ENCODE measurements around the gene SNAP29. TPM values are rescaled to one million over a fixed set of nuclear protein-coding genes. Genes with fewer than 3 reads are reported as not detected.

The SNAP29 gene
- total RNA-seq, 4 donors from 2014 or later = 22.1 to 41.1 (median 28.7) TPM

DNA sequence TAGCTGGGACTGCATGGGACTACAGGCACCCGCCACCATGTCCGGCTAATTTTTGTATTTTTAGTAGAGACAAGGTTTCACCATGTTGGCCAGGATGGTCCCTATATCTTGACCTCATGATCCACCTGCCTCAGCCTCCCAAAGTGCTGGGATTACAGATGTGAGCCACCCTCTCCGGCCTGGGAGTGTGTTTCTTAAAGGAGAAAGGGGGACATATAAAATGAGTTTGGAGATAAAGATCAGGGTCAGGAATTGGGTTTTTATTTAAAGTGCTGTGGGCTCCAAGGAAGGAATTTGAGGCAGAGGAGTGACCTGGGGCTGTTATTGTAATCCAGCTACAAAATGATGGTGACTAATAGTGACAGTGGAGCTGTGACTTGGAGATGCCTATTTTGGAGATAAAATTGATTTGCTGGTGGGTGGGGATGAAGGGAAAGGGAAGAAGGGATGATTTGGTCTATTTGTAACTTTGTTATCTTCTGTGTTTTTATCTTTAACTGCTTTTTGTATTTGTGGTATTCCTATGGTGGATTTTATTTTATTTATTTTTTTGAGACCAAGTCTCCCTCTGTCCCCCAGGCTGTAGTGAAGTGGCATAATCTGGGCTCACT, 63.4 kb downstream of the SNAP29 start:
- in situ Hi-C loops (cut with MboI; ENCODE audit: low sequenced_read_pairs in 4 of 4) = no loop called here
- Histone ChIP-seq H3K4me1 (peaks cover 29 to 51% of the 10 kb centered on the region in 2 donors), H3K27me3 (no peaks in the 10 kb centered on the region), H3K9me3 (no peaks in the 10 kb centered on the region), H3K27ac (no peak overlapping the region), H3K4me3 (no peak overlapping the region), H3K36me3 (no peaks in the 10 kb centered on the region)
- DNase-seq (no peak), ATAC-seq (no peak)
- TF ChIP-seq, protein P1, sequence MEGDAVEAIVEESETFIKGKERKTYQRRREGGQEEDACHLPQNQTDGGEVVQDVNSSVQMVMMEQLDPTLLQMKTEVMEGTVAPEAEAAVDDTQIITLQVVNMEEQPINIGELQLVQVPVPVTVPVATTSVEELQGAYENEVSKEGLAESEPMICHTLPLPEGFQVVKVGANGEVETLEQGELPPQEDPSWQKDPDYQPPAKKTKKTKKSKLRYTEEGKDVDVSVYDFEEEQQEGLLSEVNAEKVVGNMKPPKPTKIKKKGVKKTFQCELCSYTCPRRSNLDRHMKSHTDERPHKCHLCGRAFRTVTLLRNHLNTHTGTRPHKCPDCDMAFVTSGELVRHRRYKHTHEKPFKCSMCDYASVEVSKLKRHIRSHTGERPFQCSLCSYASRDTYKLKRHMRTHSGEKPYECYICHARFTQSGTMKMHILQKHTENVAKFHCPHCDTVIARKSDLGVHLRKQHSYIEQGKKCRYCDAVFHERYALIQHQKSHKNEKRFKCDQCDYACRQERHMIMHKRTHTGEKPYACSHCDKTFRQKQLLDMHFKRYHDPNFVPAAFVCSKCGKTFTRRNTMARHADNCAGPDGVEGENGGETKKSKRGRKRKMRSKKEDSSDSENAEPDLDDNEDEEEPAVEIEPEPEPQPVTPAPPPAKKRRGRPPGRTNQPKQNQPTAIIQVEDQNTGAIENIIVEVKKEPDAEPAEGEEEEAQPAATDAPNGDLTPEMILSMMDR (IDR thresholded peaks at IDR 0.05 in 4 of 5, conservative IDR thresholded peaks at IDR 0.05 in 1 of 5) = no peak
- no peak for TF ChIP-seq POLR2A (IDR thresholded peaks at IDR 0.05)
- intact Hi-C loops (cut with DNase I; ENCODE audit: low total_unique reads) = no loop called here

DNA sequence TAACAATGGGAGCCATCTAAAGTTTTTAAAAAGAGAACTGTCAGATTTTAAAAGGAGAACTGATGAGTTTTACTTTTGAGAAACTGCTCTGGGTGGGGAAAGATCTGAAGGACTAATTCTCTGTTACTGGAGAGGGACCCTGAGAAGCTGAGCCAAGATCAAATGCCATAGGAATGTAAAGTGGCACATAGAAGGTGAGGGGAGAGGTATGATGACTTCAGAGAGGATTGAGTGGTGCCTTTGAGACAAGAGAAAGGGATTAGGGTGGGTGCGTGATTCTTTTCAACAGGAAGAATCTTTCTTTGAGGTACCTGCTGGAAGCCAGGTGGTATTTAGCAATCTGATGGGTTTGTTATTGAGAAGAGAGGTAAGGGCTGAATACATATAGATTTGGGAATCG, 67.4 kb downstream of the SNAP29 start:
- Histone ChIP-seq H3K27ac (no peak overlapping the region), H3K4me1 (peaks cover 17 to 29% of the 10 kb centered on the region in 2 donors), H3K36me3 (no peaks in the 10 kb centered on the region), H3K4me3 (no peak overlapping the region), H3K27me3 (no peaks in the 10 kb centered on the region), H3K9me3 (no peaks in the 10 kb centered on the region)
- intact Hi-C loops (cut with DNase I; ENCODE audit: low total_unique reads) = no loop called here
- ATAC-seq = no peak
- DNase-seq = no peak
- no peak for TF ChIP-seq POLR2A (IDR thresholded peaks at IDR 0.05)
- TF ChIP-seq, protein P1 (IDR thresholded peaks at IDR 0.05 in 4 of 5, conservative IDR thresholded peaks at IDR 0.05 in 1 of 5) = no peak
- in situ Hi-C loops (cut with MboI; ENCODE audit: low sequenced_read_pairs in 4 of 4) = no loop called here

DNA sequence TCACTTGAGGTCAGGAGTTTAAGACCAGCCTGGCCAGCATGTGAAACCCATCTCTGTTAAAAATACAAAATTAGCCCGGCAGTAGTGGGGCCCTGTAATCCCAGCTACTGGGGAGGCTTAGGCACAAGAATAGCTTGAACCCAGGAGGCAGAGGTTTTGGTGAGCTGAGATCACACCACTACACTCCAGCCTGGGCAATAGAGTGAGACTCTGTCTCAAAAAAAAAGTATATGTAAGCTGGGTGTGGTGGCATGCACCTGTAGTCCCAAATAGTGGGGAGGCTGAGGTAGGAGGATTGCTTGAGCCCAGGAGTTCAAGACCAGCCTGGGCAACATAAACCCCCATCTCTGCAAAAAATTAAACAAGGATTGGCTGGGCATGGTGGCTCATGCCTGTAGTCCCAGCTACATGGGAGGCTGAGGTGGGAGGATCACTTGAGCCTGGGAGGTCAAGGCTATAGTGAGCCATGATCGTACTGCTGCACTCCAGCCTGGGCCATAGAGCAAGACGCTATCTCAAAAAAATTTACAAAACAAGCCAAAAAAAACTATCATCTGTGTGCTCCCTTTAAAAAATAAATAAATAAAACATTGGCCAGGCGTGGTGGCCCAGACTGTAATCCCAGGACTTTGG, 69.2 kb downstream of the SNAP29 start:
- no peak for DNase-seq
- in situ Hi-C loops (cut with MboI; ENCODE audit: low sequenced_read_pairs in 4 of 4) = no loop called here
- intact Hi-C loops (cut with DNase I; ENCODE audit: low total_unique reads) = no loop called here
- no peak for ATAC-seq
- no peak overlapping the region for H3K4me3 ChIP-seq
- no peaks in the 10 kb centered on the region for H3K9me3 ChIP-seq
- no peak overlapping the region for H3K27ac ChIP-seq
- TF ChIP-seq, protein P1 (IDR thresholded peaks at IDR 0.05 in 4 of 5, conservative IDR thresholded peaks at IDR 0.05 in 1 of 5) = no peak
- no peak for TF ChIP-seq POLR2A (IDR thresholded peaks at IDR 0.05)
- no peaks in the 10 kb centered on the region for H3K27me3 ChIP-seq
- no peaks in the 10 kb centered on the region for H3K36me3 ChIP-seq
- H3K4me1 ChIP-seq = peaks cover 14 to 17% of the 10 kb centered on the region in 2 donors

DNA sequence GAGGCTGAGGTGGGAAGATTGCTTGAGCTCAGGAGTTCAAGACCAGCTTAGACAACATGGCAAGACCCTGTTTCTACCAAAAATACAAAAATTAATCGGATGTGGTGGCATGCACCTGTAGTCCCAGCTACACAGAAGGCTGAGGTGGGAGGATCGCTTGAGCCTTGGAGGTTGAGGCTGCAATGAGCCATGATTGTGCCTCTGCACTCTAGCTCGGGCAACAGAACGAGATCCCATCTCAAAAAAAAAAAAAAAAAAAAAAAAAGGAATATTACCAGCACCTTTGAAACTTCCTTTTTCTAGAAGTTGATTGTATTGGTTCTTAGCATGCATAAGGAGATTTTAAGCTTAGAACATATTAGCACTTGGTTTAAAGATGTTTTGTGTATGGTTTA, 69.8 kb downstream of the SNAP29 start:
- Histone ChIP-seq H3K27me3 (no peaks in the 10 kb centered on the region), H3K27ac (no peak overlapping the region), H3K4me1 (peaks cover 16 to 17% of the 10 kb centered on the region in 2 donors), H3K36me3 (no peaks in the 10 kb centered on the region), H3K9me3 (no peaks in the 10 kb centered on the region), H3K4me3 (no peak overlapping the region)
- no peak for ATAC-seq
- TF ChIP-seq, protein P1 (IDR thresholded peaks at IDR 0.05 in 4 of 5, conservative IDR thresholded peaks at IDR 0.05 in 1 of 5) = no peak
- TF ChIP-seq POLR2A (IDR thresholded peaks at IDR 0.05) = no peak
- in situ Hi-C loops (cut with MboI; ENCODE audit: low sequenced_read_pairs in 4 of 4) = no loop called here
- DNase-seq = no peak
- intact Hi-C loops (cut with DNase I; ENCODE audit: low total_unique reads) = no loop called here

Data from gastrocnemius medialis (tissue), 4 donors.